Ovary (tissue), 9 donors: Measurements from ENCODE around the gene FGFR2. TPM values are rescaled to one million over a fixed set of nuclear protein-coding genes. Genes with fewer than 3 reads are reported as not detected.

Experiments used
- DNase-seq, 5 donors: peaks; one replicate each; pipeline ENCODE4 v3.0.0-alpha.2; 2019 to 2020
- H3K27ac ChIP-seq, 2 donors: fragments of 200-600 bp; one replicate each; pipeline versions ENCODE4 v1.5.1 to v1.8.0; 2019 to 2022
- H3K27me3 ChIP-seq: fragments of 200-600 bp; one replicate; pipeline ENCODE4 v1.8.0; 2022
- H3K36me3 ChIP-seq: fragments of 200-600 bp; sonication (generic); one replicate; pipeline ENCODE4 v1.5.1; 2019
- H3K4me1 ChIP-seq: one replicate; pipeline ENCODE4 v1.8.1; 2013; ENCODE audit warnings: mild to moderate bottlenecking, moderate library complexity; ENCODE audit not compliant: insufficient read depth
- H3K4me3 ChIP-seq: fragments of 200-600 bp; sonication (generic); one replicate; pipeline ENCODE4 v1.5.1; 2017
- H3K9me3 ChIP-seq, 2 donors: fragments of 200-600 bp in 1 of 2; sonication (generic) in 1 of 2; one replicate each; pipeline versions ENCODE4 v1.5.1 to v1.8.1; 2013 to 2019; ENCODE audit warnings: mild to moderate bottlenecking in 1 of 2, moderate library complexity in 1 of 2
- CTCF ChIP-seq, 3 donors: fragments of 450-650 bp in 2 of 3; fragments of 200-600 bp in 1 of 3; IDR thresholded peaks; one replicate each; pipeline versions ENCODE4 v1.5.1 to v1.8.0; 2016 to 2022; ENCODE audit warnings: antibody characterized with exemption in 3 of 3, mild to moderate bottlenecking in 1 of 3
- EP300 ChIP-seq: sonication (generic); formaldehyde crosslinking; IDR thresholded peaks from one replicate; pipeline ENCODE4 v1.6.1; 2017; ENCODE audit warnings: antibody characterized with exemption
- POLR2A ChIP-seq: fragments of 450-650 bp; IDR thresholded peaks from one replicate; pipeline ENCODE4 v1.6.1; 2017; ENCODE audit warnings: antibody characterized with exemption, mild to moderate bottlenecking, moderate library complexity
- WGBS, 3 donors: extraction: QIAGEN DNeasy Blood & Tissue Kit in 1 of 3; methylation state at CpG; one replicate each; pipeline versions ENCODE4 v1.1.5 to v1.1.7; 2013 to 2017; 5-methylcytosine and 5-hydroxymethylcytosine counted together
- intact Hi-C, 4 donors: fragments of 100-400 bp; cut with DNase I; formaldehyde crosslinking; loops; one replicate each; pipeline versions ENCODE4 v1.11.0 to v1.15.1; 2022 to 2023
- polyA plus RNA-seq, 2 donors: library from polyadenylated mRNA; stranded (reverse); fragments of 200-250 nt in 1 of 2; fragments of 350-450 nt in 1 of 2; fragmentation: Illumina TruSeq in 1 of 2; extraction: RNeasy Lipid Tissue Mini Kit (QIAGEN cat#74804) in 1 of 2; gene quantifications; one replicate each; pipeline ENCODE4 v1.2.3, GENCODE V29; 2013 to 2014
- total RNA-seq, 7 donors: library from RNA; depleted of rRNA in 2 of 7; stranded (reverse); fragments of >200 nt in 2 of 7; fragmentation: NEBNext Ultra II Directional in 3 of 7; extraction: Animal tissue kit (Norgen Biotek cat#: 25700) in 3 of 7; gene quantifications; one replicate each; pipeline versions ENCODE4 v1.1.0 to v1.2.4, GENCODE V29; 2016 to 2023
- donor health status: DM: no; HTN: no; CAD: no; lungs with moderate emphysema.
- donor health status: DM: no; HTN: no; CAD: no.
- donor health status: Bipolar disorder and iron deficiency.
- donor health status: DM: yes; HTN: yes; CAD: no.
- donor health status: DM: no; HTN: no; CAD: no.
- donor health status: DM: yes; HTN: yes; CAD: no.

FGFR2 gene
- total and polyA plus RNA-seq, 9 donors: 8.8 to 52.2 (median 26.5) TPM

- Histone ChIP-seq H3K4me3 (no peak overlapping the region), H3K36me3 (no peaks in the 10 kb centered on the region), H3K4me1 (peaks cover 1% of the 10 kb centered on the region), H3K9me3 (no peaks in the 10 kb centered on the region), H3K27ac (no peak overlapping the region), H3K27me3 (no peaks in the 10 kb centered on the region)
- intact Hi-C loops: loop anchor here in 2 of 4 donors (10.0 kb wide), 3 partner anchors 106 to 286 kb away; no protein-coding TSS in a partner anchor
- DNase-seq: peak in 1 of 5 donors; percentile 27
- TF ChIP-seq POLR2A: no peak
- no peak for TF ChIP-seq CTCF (IDR thresholded peaks at IDR 0.05)
- TF ChIP-seq EP300: no peak
- WGBS, 3 donors: 88 to 89% (median 88%) methylated on average over 6 of the region's 6 CpGs
Observed at GRCh38 chr10:121591186-121591585, 7.1 kb downstream of the FGFR2 start.

- intact Hi-C loops: loop anchor here in 2 of 4 donors (10.0 kb wide), 3 partner anchors 106 to 286 kb away; no protein-coding TSS in a partner anchor
- Histone ChIP-seq H3K36me3 (no peaks in the 10 kb centered on the region), H3K4me3 (no peak overlapping the region), H3K4me1 (peaks cover 1% of the 10 kb centered on the region), H3K27me3 (no peaks in the 10 kb centered on the region), H3K27ac (no peak overlapping the region), H3K9me3 (no peaks in the 10 kb centered on the region)
- WGBS, 3 donors: 90 to 92% (median 92%) methylated on average over 9 of the region's 9 CpGs
- no peak for TF ChIP-seq EP300
- peak in 1 of 5 donors; percentile 11 for DNase-seq
Observed at GRCh38 chr10:121590772-121591171, 7.5 kb downstream of the FGFR2 start.

GRCh38 chr10:121589553-121589952 is 8.7 kb downstream of the FGFR2 start:
- TF ChIP-seq CTCF (IDR thresholded peaks at IDR 0.05) (no peak), EP300 (no peak), POLR2A (no peak)
- Histone ChIP-seq H3K4me1 (peaks cover 1% of the 10 kb centered on the region), H3K27me3 (no peaks in the 10 kb centered on the region), H3K4me3 (no peak overlapping the region), H3K36me3 (no peaks in the 10 kb centered on the region), H3K27ac (no peak overlapping the region), H3K9me3 (no peaks in the 10 kb centered on the region)
- WGBS, 3 donors: 77 to 87% (median 85%) methylated on average over 3 of the region's 3 CpGs
- intact Hi-C loops: no loop called here
- DNase-seq: no peak

- Histone ChIP-seq H3K4me1 (no peaks in the 10 kb centered on the region), H3K27ac (no peak overlapping the region), H3K9me3 (no peaks in the 10 kb centered on the region), H3K36me3 (no peaks in the 10 kb centered on the region), H3K4me3 (no peak overlapping the region), H3K27me3 (no peaks in the 10 kb centered on the region)
- TF ChIP-seq EP300 (no peak), CTCF (IDR thresholded peaks at IDR 0.05) (no peak), POLR2A (no peak)
- intact Hi-C loops: no loop called here
- no peak for DNase-seq
- 94 to 100% (median 96%) methylated on average over 1 of the region's 1 CpG for WGBS, 3 donors
Observed at GRCh38 chr10:121583857-121584256, 14.4 kb downstream of the FGFR2 start.

- H3K9me3 ChIP-seq: no peaks in the 10 kb centered on the region
- no peaks in the 10 kb centered on the region for H3K4me1 ChIP-seq
- H3K4me3 ChIP-seq: no peak overlapping the region
- H3K36me3 ChIP-seq: no peaks in the 10 kb centered on the region
- DNase-seq: no peak
- 92 to 96% (median 93%) methylated on average over 6 of the region's 6 CpGs for WGBS, 3 donors
- no peak for TF ChIP-seq EP300
- no peak for TF ChIP-seq POLR2A
- no peak for TF ChIP-seq CTCF (IDR thresholded peaks at IDR 0.05)
- intact Hi-C loops: no loop called here
- no peak overlapping the region for H3K27ac ChIP-seq
- no peaks in the 10 kb centered on the region for H3K27me3 ChIP-seq
Observed at GRCh38 chr10:121583258-121583657, 15.0 kb downstream of the FGFR2 start.
